ENCODE measurements around the gene NUBPL.
"Not testable (repeated sequence)": the region's sequence is repeated elsewhere in the genome, so short reads cannot be mapped to it uniquely, and the experiment has no call there.

NUBPL gene

DNA sequence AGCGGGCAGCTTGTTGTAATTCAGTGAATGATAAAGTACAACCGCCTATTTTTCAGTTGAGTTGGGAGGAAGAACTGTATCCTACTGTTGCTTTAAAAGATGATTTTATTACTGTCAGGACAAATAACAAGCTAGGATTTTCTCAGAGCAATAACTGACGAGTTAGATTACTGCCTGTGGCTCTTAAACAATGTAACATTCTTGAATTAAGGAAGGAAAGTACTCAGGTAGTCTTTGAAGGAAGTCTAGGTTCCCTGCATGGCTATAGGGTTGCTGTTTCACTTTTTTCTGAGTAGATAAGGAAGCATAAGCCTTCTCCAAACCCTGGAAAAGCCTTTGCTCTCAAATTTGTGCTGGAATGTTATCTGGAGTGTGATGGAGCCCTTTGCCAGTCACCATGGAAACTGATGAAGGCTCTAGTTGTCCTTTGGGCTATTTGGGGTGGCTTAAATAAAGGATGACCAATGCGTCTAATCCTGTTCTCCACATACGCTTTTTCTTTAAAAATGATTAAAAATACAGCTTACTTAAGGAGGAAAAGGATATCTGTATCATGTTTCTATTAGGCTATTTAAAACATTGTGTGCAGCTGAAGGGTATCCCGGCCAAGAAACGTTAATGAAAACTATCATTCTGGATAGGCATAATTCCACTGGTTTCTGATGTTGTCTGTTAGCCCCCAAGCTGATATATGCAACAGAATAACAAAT lies 17.7 kb downstream of the NUBPL start:
- no peak for FAIRE-seq

DNA sequence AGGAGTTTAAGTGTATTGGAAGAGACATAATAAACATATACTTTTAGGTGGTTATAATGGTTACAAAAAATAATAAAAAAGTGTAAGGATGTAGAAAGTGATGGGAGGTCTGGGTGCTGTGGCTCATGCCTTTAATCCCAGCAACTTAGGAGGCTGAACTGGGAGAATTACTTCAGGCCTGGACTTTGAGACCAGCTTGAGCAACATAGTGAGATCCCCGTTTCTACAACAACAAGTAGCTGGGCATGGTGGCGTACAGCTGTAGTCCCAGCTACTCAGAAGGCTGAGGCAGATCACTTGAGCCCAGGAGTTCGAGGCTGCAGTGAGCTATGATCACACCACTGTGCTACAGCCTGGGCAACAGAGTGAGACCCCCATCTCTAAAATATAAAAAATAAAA lies 19.0 kb downstream of the NUBPL start:
- FAIRE-seq = no peak

DNA sequence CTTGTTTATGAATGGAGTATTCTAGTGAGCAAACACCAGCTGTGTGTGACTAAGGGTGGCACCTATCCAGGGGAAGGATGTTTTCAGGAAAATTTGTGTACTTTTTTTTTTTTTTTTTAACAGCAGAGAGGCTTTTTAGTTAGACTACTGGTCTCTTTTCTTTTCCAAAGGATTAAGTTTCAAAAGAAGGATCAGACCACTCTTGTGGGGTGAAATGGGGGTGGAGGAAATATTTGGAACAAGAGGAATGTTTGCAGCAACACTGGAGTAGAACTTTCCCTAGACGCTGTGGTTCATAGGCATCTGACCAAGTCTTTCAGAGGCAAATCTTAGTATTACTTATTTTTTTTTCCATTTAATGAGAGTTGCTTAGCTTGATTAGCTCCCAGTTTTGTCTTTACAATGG lies 21.1 kb downstream of the NUBPL start:
- FAIRE-seq = no peak

DNA sequence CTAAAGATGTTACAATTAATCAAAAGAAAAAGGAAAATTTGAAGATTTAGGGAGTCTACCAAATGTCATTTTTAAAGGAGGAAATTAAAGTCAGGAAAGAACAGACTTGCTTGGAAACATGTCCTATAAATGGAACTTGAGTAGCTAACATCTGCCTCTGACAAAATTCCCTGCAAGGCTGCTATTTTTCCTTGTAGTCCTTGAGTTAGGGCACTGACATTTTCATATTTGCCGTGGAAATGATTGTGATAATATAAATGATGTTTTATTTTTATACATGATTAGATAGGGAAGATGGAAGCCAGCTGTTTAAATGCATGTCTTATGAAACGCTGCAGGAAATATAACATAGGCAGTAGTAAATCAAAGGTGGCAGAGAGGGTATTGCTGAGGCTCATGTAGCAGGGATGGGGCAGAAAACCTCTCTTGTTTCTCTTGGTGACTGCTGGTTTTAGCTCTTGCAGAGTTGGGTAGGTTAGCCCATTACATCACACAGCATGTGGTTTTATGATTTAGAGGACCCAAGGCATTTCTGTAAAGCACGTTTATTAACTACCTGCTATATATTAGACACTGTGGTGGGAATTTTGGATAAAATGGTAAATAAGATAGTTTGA lies 21.7 kb downstream of the NUBPL start:
- no peak for FAIRE-seq

DNA sequence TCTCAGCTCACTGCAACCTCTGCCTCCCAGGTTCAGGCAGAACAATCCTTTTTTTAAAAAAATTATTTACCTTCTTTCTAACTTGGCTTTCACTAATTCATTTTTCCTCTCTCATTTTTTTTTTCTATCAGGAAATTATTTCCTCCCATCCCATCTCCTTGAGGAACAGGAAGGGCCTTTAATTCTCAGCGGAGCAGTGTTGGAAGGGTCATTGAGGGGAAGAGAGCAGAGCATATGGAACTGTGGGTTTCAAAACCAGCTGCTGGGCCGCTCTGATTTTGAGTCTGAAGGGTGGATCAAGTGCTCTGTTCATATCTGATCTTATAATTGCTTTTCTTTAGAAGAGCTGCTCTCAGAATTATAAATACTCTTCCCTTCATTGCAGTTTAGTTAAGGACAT lies 29.0 kb downstream of the NUBPL start:
- FAIRE-seq = no peak

DNA sequence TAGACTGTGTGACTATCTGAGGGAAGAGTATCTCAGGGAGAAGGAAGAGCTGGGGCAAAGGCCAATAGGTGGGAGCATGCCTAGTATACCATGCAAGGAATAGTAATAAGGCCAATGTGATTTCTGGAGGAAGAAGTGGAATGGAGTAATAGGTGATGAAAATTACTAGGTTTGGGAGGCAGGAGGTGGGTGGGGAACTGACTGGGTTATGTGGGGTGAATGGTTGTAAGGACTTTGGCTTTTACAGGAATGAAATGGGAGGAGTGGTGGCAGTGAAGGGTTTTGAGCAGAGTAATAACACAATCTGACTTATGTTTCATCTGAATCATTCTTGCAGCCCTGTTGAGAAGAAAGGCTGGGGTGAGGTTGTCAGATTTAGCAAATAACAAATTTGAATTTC lies 30.9 kb downstream of the NUBPL start:
- FAIRE-seq = no peak

DNA sequence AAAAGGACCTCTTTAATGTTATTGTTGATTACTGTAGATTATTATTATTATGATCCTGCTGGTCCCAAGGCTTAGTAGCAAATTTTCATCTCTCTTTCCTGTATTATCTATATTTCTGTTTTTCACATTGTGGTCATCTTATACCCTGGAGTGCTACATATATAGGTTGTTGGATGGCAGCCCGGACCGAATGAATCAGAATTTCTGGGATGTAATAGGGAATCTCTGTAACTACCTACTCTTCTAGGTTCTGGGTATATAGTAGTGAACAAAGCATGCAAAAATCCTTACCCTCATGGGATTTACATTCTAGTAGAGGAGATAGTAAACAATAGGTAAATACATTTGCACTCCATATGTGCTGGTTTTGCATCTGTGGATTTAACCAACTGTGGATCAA lies 31.4 kb downstream of the NUBPL start:
- FAIRE-seq = no peak

DNA sequence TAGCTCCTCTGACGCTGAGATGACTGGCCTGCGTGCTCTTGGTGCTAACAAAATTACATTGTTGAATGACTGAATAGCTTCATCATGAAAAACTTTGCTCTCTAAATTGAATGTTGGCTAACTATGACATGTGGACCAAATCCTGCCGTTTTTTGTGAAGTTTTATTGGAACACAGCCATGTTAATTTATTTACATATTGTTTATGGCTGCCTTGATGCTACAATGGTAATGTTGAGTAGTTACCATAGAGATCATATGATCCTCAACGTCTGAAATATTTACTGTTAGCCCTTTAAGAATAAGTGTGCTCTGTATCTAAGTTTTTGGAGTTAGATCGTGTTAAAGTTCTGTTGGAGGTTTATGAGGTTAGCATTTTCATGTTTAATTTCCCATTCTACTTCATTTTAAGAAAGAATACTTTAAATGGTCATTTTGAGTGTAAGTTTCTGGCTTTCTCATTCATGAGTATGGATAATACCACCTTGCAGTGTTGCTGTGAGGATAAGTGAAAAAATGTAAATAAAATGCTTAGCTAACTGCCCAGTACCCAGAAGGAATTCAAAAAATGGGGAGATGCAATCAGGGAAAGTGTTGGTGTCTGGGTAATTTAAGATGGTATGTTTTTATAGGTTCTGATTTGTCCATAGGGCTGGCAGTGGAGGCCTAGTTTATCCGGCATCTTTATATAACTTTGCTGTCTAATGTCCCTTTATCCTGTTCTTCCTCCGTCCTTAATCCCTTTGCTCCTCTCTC lies 35.3 kb downstream of the NUBPL start:
- FAIRE-seq = no peak

DNA sequence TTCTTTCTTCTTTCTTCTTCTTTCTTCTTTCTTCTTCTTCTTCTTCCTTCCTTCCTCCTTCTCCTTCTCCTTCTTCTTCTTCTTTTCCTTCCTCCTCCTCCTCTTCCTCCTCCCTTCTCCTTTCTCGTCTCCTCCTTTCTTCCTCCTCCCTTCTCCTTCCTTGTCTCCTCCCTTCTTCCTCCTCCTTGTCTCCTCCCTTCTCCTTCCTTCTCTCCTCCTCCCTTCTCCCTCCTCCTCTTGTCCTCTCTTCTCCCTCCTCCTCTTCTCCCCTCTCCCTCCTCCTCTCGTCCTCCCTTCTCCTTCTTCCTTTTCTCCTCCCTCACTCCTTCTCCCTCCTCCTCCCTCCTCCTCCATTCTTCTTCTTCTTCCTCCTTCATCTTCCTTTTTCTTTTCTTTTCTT lies 44.5 kb downstream of the NUBPL start:
- no peak for FAIRE-seq

DNA sequence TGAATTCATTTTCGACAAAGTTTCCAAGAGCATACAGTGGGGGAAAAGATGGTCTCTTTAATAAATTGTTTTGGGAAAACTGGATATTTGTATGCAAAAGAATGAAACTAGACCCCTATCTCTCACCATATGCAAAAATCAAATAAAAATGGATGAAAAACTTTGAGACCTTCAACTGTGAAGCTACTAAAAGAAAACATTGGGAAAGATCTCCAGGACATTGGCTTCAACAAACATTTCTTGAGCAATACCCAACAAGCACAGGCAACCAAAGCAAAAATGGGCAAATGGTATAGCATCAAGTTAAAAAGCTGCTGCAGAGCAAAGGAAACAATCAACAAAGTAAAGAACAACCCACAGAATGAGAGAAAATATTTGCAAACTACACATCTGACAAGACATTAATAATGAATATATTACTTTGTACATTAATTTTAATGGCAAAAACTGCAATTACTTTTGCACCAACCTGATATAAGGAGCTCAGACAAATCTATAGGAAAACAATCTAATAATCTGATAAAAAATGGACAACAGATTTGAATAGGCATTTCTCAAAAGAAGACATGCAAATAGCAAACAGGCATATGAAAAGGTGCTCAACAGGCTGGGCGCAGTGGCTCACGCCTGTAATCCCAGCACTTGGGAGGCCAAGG lies 50.7 kb downstream of the NUBPL start:
- no peak for FAIRE-seq

DNA sequence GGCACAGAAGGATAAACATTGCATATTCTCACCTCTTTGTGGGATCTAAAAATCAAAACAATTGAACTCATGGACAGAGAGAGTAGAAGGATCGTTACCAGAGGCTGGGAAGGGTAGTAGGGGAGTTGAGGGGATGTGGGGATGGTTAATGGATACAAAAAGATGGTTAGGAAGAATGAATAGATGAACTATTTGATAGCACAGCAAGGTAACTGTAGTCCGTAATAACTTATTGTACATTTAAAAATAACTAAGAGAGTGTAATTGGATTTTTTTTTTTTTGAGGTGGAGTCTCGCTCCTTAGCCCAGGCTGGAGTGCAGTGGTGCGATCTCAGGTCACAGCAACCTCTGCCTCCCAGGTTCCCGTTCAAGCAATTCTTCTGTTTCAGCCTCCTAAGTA lies 52.0 kb downstream of the NUBPL start:
- no peak for FAIRE-seq

DNA sequence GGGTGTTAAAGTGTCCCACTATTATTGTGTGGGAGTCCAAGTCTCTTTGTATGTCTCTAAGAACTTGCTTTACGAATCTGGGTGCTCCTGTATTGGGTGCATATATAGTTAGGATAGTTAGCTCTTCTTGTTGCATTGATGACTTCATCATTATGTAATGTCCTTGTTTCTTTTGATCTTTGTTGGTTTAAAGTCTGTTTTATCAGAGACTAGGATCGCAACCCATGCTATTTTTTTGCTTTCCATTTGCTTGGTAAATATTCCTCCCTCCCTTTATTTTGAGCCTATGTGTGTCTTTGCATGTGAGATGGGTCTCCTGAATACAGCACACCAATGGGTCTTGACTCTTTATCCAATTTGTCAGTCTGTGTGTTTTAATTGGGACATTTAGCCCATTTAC lies 57.7 kb downstream of the NUBPL start:
- FAIRE-seq = not testable (repeated sequence)

DNA sequence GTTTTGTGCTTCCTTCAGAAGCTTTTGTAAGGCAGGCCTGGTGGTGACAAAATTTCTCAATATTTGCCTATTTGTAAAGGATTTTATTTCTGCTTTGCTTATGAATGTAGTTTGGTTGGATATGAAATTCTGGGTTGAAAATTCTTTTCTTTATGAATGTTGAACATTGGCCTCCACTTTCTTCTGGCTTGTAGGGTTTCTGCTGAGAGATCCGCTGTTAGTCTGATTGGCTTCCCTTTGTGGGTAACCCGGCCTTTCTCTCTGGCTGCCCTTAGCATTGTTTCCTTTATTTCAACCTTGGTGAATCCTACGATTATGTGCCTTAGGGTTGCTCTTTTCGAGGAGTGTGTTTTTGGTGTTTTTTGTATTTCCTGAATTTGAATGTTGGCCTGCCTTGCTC lies 58.2 kb downstream of the NUBPL start:
- no peak for FAIRE-seq

DNA sequence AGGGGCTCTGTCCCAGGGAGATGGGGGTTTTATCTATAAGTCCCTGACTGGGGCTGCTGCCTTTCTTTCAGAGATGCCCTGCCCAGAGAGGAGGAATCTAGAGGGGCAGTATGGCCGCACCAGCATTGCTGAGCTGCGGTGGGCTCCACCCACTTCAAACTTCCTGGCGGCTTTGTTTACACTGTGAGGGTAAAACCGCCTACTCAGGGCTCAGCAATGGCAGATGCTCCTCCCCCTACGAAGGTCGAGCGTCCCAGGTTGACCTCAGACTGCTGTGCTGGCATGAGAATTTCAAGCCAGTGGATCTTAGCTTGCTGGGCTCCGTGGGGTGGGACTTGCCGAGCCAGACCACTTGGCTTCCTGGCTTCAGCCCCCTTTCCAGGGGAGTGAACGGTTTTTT lies 59.7 kb downstream of the NUBPL start:
- not testable (repeated sequence) for FAIRE-seq

DNA sequence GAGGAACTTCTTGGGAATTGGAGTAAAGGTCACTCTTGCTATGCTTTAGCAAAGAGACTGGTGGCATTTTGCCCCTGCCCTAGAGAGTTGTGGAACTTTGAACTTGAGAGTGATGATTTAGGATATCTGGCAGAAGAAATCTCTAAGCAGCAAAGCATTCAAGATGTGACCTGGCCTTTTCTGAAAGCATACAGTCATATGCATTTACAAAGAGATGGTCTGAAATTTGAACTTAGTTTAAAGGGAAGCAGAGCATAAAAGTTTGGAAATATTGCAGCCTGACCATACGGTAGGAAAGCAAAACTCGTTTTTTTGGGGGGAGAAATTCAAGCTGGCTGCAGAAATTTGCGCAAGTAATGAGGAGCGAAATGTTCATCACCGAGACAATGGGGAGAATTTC lies 60.9 kb downstream of the NUBPL start:
- FAIRE-seq = no peak

DNA sequence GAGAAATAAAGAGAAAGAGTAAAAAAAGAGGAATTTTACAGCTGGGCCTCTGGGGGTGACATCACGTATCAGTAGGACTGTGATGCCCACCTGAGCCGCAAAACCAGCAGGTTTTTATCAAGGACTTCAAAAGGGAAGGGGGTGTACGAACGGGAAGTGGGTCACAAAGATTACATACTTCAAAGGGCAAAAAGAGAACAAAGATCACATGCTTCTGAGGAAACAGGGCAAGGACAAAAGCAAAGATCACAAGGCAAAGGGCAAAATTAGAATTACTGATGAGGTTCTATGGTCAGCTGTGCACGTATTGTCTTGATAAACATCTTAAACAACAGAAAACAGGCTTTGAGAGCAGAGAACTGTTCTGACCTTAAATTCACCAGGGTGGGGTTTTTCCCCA lies 91.7 kb downstream of the NUBPL start:
- FAIRE-seq = not testable (repeated sequence)

DNA sequence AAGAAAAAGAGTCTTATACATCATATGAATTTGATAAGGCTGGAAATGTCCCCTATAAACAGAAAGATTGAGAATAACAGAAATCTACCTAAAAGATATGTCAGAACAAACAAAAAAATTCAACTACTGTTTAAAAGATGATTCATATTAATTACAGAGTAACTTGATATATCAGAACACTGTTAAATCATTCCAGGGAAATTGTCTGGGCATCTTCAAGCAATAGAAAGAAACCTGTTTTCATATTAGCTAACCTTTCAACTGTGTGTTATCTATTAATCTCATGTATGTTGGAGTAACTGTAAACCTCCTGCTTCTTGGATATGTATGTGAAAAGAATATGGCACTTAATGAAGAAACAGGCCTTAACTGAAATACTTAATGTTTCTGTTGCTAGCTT lies 96.7 kb downstream of the NUBPL start:
- no peak for FAIRE-seq

DNA sequence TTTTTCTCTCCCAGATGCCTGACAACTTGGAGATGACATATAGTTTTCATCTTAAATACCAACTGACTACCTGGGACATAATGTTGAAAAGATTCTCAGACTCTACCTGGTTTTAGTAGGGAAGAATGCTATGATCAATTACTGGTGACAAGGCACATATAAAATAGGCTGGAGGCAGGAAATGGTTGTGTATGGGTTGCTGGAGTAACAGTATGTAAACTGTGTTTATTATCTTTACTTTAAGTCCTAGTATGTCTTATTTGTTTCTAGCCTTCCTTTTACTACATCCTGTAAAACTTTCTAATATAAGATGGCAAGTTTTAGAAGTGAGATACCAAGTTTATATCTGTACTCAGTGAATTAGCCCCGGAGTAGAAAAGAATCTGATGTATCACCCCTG lies 98.1 kb downstream of the NUBPL start:
- no peak for FAIRE-seq

DNA sequence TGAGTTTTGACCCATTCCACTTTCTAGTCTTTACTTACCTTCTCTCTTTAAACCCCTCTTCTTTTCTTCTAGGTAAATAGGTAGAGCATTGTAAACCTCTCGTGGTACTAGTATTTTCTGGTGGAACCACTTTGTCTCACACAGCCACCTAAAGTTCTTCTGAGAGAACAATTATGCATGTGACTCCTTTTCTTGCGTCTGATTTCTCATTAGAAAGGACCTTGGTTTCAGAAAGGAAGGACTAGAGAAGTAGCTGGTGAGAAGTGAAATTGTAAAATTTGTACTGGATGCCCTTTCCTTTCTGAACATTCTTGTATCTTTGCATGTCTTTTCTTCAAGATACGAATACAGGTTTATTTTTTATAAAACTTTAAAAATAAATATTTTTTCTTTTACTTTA lies 99.0 kb downstream of the NUBPL start:
- FAIRE-seq = no peak

DNA sequence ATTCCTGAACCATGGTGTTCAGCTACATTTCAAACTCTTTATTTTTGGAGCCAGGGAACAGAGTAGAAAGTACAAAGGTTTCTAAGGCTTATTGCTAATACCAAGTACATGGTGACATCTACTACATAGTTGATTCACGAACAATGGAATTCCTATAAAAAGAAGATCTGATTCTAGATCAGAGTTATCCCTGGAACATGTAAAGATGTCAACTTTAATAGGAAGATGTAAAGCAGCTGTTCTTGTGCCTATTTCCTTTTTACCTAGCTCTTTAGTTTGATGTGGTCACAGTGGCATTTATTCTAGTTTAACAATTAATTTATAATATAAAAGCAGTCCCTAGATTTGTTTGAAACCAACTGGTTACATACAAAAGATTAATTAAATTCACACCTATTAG lies 99.5 kb downstream of the NUBPL start:
- FAIRE-seq = no peak

DNA sequence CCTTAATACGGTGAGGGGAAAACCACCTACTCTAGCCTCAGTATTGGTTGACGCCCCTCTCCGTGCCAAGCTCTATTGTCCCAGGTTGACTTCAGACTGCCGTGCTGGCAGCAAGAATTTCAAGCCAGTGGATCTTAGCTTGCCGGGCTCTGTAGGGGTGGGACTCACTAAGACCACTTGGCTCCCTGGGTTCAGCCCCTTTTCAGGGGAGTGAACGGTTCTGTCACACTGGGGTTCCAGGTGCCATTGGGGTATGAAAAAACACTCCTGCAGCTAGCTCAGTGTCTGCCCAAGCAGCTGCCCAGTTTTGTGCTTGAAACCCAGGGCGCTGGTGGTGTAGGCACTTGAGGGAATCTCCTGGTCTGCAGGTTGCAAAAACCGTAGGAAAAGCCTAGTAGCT lies 107.1 kb downstream of the NUBPL start:
- FAIRE-seq = no peak

DNA sequence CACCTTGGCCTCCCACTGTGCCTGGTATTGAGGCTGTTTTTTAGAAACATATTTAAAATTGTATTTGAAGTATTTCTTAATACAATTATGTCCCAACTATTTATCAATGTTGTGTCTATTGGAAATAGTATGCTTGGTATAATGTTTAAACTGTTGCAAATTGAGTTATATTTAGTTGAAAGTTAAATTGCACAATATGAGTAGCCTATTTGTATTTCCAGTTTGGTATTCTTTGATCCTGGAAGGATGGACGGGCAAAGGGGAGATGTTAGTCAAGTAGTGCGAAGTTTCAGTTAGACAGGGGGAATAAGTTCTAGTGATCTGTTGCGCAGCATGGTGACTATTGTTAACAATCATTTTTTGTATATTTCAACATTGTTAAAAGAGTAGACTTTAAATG lies 111.5 kb downstream of the NUBPL start:
- FAIRE-seq = no peak

DNA sequence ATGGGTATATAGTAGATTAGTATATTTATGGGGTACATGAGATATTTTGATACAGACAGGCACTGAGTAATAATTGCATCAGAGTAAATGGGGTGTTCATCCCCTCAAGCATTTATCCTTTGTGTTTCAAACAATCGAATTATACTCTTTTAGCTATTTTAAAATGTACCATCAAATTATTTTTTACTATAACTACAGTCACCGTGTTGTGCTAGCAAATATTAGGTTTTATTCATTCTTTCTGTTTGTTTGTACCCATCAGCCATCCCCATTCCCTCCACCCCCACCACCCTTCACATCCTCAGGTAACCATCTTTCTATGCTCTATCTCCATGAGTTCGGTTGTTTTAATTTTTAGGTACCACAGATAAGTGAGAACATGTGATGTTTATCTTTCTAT lies 115.8 kb downstream of the NUBPL start:
- FAIRE-seq = no peak

DNA sequence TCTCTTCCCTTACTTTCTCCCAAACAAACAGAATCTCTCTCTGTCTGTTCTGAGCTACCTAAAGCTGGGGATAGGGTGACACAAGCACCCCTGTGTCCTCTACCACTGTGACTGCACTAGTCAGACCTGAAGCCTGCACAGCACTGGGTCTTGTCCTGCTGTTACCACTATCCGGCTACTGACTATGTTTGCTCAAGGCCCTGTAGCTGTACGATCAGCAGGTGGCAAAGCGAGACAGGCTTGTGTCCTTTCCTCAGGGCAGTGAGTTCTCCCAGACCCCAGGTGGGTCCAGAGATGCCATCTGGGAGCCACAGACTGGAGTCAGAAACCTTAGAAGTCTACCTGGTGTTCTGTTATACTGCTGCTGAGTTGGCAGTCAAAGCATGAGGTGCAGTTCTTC lies 116.4 kb downstream of the NUBPL start:
- FAIRE-seq = no peak
